Measurements from ENCODE around the gene TRAF4.
"Not testable (repeated sequence)": the region's sequence is repeated elsewhere in the genome, so short reads cannot be mapped to it uniquely, and the experiment has no call there.

The TRAF4 gene

DNA sequence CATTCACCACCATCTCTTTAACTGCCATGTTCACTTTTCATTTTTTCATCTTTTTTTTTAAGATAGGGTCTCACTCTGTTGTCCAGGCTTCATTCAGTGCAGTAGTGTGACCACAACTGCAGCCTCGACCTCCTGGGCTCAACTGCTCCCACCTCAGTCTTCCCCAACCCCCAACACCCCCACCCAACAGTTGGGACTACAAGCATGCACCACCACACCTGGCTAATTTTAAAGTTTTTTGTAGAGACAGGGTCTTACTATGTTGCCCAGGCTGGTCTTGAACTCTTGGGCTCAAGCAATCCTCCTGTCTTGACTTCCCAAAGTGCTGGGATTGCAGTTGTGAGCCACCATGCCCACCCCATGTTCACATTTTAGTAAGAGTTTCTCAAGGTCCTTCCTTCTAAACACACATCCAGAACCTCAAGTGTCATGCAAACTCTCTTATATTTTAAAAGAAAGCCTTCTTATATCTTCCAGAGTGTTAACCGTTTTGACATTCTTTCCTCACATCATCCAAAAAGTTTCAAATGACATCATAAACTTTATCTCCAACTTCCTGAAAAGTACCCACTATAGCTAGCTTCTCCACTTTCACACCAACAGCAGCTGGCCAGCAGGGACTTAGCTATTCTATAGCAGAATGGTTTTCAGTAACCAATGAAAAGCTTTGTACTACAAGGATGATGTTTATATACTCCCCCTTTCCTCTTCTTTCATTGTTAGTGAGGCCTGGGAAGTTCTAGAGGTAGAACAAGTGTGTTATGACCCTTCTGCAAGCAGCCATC, 49.3 kb downstream of the TRAF4 start:
- no peak for DNase-seq (ENCODE audit: low read depth)

DNA sequence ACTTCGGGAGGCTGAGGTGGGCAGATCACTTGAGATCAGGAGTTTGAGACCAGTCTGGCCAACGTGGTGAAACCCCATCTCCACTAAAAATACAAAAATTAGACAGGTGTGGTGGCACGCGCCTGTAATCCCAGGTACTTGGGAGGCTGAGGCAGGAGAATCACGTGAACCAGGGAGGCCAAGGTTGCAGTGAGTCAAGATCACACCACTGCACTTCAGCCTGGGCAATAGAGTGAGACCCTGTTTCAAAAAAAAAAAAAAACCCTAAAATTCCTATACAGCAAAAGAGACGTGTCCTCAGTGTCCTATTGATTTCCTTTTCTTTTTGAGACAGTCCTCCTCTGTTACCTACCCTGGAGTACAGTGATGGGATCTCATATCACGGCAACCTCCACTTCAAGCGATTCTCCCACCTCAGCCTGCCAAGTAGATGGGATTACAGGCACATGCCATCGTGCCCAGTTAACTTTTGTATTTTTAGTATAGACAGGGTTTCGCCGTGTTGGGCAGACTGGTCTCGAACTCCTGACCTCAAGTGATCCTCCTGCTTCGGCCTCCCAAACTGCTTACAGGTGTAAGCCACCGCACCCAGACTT, 51.1 kb downstream of the TRAF4 start:
- DNase-seq (ENCODE audit: low read depth) = not testable (repeated sequence)

DNA sequence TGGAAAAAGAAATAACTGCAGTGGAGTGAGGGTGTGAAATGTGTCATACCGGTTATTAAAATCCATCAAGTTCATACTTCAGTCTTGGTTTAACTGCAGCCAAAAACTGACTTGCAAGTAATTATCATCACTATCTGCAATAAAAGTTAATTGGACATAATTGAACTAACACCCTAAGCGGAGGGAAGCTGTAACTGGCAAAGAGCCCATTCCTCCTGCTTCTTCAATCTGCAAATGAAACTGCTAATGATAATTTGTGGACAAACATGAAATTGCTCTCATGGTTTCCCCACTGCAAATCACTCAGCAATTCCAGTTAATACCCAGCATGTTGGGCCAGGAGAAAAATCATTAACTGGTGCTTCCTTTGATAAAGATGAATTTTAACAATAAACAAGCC, 52.3 kb downstream of the TRAF4 start:
- DNase-seq (ENCODE audit: low read depth) = no peak
